Epithelial cell of proximal tubule (primary cell): ENCODE data around the gene HNRNPC. TPM values are rescaled to one million over a fixed set of nuclear protein-coding genes. Genes with fewer than 3 reads are reported as not detected.

Source experiments
- DNase-seq: peaks from one replicate; pipeline ENCODE4 v3.0.0-alpha.2; 2011; ENCODE audit warnings: low read depth
- H3K4me3 ChIP-seq: 2 replicates; pipeline ENCODE4 v1.5.1; 2011; ENCODE audit warnings: low read depth, mild to moderate bottlenecking, low read length
- total RNA-seq: library from RNA; depleted of rRNA; stranded (reverse); fragments of >200 nt; gene quantifications from 2 replicates; pipeline ENCODE4 v1.2.3, GENCODE V29; 2015
- TF ChIP-seq, protein P1 (sequence below): conservative IDR thresholded peaks from 2 replicates; pipeline ENCODE4 v1.5.1; 2012; ENCODE audit warnings: low read depth, mild to moderate bottlenecking, low read length

HNRNPC gene
- total RNA-seq, 1 donor from 2014 or later = 755 TPM

- TF ChIP-seq, protein P1, sequence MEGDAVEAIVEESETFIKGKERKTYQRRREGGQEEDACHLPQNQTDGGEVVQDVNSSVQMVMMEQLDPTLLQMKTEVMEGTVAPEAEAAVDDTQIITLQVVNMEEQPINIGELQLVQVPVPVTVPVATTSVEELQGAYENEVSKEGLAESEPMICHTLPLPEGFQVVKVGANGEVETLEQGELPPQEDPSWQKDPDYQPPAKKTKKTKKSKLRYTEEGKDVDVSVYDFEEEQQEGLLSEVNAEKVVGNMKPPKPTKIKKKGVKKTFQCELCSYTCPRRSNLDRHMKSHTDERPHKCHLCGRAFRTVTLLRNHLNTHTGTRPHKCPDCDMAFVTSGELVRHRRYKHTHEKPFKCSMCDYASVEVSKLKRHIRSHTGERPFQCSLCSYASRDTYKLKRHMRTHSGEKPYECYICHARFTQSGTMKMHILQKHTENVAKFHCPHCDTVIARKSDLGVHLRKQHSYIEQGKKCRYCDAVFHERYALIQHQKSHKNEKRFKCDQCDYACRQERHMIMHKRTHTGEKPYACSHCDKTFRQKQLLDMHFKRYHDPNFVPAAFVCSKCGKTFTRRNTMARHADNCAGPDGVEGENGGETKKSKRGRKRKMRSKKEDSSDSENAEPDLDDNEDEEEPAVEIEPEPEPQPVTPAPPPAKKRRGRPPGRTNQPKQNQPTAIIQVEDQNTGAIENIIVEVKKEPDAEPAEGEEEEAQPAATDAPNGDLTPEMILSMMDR = peak; percentile 40
- H3K4me3 ChIP-seq = no peak overlapping the region
- no peak for DNase-seq
Measured at GRCh38 chr14:21241218-21241819, 27.9 kb downstream of the HNRNPC start.

DNA sequence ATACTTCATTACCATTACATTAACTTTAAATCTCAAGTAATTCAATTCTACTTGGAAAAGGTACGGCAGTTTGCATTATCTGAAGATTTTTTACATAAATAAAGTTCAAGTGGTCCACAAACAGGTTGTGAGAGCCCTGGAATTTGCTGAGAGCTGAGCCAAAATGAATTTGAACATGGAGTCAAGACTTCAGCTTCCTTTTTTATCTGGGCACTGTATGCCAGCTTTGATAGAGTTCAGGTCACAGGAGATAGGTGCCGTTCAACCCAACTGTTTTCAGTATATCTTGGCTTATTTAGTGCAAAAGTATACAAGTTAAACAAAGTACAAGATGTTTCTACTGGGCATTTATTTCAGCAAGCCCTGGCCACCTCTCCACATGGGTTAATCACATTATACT is 28.8 kb downstream of the HNRNPC start:
- DNase-seq = no peak
- no peak overlapping the region for H3K4me3 ChIP-seq
- TF ChIP-seq, protein P1 = no peak

GRCh38 chr14:21238823-21239518 is 30.3 kb downstream of the HNRNPC start:
- no peak overlapping the region for H3K4me3 ChIP-seq
- no peak for DNase-seq
- TF ChIP-seq, protein P1 = no peak

GRCh38 chr14:21236948-21237797 is 32.1 kb downstream of the HNRNPC start:
- no peak overlapping the region for H3K4me3 ChIP-seq
- TF ChIP-seq, protein P1 = no peak
- no peak for DNase-seq

GRCh38 chr14:21234112-21234511 is 35.1 kb downstream of the HNRNPC start:
- TF ChIP-seq, protein P1 = no peak
- DNase-seq = no peak
- H3K4me3 ChIP-seq = no peak overlapping the region

- TF ChIP-seq, protein P1 = peak; percentile 51
- H3K4me3 ChIP-seq = no peak overlapping the region
- no peak for DNase-seq
Measured at GRCh38 chr14:21233457-21234076, 35.7 kb downstream of the HNRNPC start.
